T47D (cell line): ENCODE data around the gene TMEM185A.
"Not testable (repeated sequence)": the region's sequence is repeated elsewhere in the genome, so short reads cannot be mapped to it uniquely, and the experiment has no call there.

Experiments
- DNase-seq, 2 experiments: peaks; one replicate each; pipeline versions ENCODE4 v3.0.0 to v3.0.0-alpha.2; 2011 to 2012; ENCODE audit warnings: low read depth in 1 of 2, low spot score in 1 of 2
- JUND ChIP-seq: IDR thresholded peaks from 2 replicates; pipeline ENCODE4 v1.6.1; 2012; ENCODE audit warnings: low read depth
- in situ Hi-C: cut with HindIII; loops from 2 replicates; pipeline ENCODE4 v1.10.0; 2016; ENCODE audit warnings: low sequenced_read_pairs, low pct_unique_long_range_greater_than_20kb

TMEM185A gene

DNA sequence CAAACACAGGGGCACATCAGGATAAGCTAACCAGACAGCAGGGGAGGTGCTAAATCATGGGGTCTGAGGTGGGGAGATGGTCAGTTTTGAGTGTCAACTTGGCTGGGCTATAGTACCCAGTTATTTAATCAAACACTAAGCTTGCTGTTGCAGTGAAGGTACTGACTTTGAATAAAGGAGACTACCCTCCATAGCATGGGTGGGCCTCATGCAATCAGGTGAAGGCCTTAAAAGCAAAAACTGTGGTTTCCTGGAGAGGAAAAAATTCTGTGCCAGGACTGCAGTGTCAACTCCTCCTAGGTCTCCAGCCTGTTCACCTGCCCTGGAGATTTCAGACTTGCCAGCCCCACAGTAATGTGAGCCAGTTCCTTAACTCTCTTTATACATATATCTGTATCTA, 23.9 kb downstream of the TMEM185A start:
- no peak for TF ChIP-seq JUND
- DNase-seq = no peak
- in situ Hi-C loops = no loop called here

- DNase-seq, in situ Hi-C loops: not testable (repeated sequence)
Measured at GRCh38 chrX:149605248-149605885, 26.2 kb downstream of the TMEM185A start.

GRCh38 chrX:149598603-149599002, 33.0 kb downstream of the TMEM185A start:
- not testable (repeated sequence) for DNase-seq

DNA sequence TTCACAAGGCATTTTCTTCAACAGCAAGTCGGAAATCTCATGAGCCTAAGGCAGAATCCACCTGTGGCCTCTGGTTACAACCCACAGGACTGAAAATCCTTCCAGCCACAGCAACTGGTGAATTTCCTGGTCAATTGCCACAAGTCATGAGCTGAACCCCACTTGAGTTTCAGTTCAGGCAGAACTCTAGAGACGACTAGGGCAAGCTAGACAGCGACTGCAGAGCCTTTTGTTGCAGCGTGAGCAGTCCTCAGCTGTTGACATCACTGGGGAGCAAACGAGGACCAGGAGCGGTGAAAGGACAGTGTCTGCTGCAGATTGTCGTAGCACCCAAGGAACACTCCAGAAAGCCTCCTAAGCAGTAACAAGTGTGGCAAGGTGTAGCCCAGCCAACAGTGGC, 35.6 kb downstream of the TMEM185A start:
- in situ Hi-C loops, DNase-seq: not testable (repeated sequence)

More at GRCh38 chrX:149598603-149599002, 33.0 kb downstream of the TMEM185A start:
- in situ Hi-C loops = not testable (repeated sequence)

- in situ Hi-C loops, DNase-seq: not testable (repeated sequence)
Measured at GRCh38 chrX:149595214-149595613, 36.4 kb downstream of the TMEM185A start, which contains the start of gene HSFX2. HSFX2 (minus strand) TSS chrX:149595314; CDS start chrX:149594700, 614 bp downstream.

DNA sequence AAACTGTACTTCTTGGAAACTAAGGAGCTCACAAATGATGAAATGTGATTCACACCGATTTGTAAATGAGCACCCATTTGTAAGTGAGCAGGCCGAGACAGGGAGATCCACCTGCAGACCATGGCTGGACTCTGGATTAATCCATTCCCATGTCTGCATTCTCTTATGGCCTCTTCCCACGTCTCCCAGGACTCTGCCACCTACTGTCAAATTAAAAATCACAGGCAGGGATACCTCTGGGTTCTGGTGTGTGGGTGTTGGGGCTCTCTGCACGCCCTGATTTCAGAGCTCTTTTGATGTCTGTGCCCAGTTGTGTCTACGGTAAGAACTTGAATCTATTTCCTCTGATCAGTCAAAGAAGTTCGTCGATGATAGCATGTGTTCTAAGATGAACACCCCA, 40.6 kb downstream of the TMEM185A start:
- DNase-seq, in situ Hi-C loops: not testable (repeated sequence)

GRCh38 chrX:149587359-149587758, 44.2 kb downstream of the TMEM185A start, which contains the start of gene MAGEA9B:
MAGEA9B (minus strand) TSS chrX:149587459; CDS start chrX:149583179, 4,280 bp downstream.
- DNase-seq, in situ Hi-C loops: not testable (repeated sequence)

DNA sequence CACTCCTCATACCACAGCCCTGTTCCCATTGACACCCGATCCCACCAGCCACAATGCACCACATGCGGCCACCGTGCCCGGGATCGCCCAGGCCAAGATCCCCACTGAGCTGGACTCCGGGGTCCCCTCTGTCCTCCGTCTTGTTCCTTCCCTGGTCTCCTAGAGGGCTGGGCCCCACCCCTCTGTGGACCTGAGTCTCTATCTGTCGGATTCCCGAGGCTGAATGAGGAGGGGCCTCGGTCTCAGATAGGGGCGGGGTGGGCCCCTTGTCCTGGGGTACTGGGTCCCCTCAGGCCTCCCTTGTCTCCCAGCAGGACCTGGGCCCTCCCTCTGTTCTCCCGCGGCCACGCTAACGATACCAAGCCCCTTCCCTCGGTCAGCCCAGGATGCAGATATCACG, 46.0 kb downstream of the TMEM185A start:
- DNase-seq, in situ Hi-C loops: not testable (repeated sequence)

DNA sequence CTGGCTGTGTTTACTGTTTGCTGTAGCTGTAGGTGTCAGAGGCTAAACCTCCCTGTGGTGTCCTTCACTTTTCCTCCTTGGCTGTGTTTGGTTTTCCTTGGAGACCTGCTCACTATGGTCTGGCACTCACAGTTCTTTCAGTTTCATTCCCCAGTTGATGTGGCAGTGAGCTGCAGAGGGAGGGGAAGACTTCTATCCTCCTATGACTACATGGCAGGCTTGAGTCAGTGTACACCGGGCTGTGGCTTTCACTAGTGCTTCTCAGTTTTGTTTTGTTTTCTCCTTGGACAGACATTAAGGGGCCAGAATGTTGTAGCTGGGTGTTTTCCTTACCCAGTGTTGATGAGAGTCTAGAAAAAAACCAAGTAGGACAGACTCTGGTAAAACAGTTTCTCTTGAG, 58.1 kb downstream of the TMEM185A start:
- in situ Hi-C loops, DNase-seq: not testable (repeated sequence)

GRCh38 chrX:149572743-149573142, 58.8 kb downstream of the TMEM185A start:
- in situ Hi-C loops = no loop called here
- DNase-seq = no peak
- no peak for TF ChIP-seq JUND

- TF ChIP-seq JUND = no peak
- in situ Hi-C loops = no loop called here
- DNase-seq = peak in 1 of 2 experiments; percentile 50
Measured at GRCh38 chrX:149571770-149572169, 59.8 kb downstream of the TMEM185A start.

DNA sequence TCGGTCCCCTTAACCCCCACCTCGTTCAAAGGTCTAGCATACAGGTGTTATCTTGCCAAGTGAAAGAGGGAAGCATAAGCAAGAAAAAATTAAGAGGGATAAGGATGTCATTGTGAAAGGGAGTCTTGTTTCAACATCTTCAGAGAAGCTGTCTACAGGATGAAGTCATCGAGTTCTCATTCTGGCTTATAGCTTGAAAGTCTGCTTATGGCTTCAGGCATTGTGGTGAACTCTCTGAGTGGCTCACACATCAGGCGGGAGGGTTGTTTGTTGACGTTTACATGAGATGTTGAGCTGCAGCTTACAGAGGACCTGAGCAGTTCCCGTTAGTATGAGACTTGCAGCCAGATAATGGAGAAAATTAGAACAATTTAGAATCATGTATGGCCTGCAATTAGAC, 60.9 kb downstream of the TMEM185A start:
- DNase-seq = peak in 1 of 2 experiments; percentile 66
- in situ Hi-C loops = no loop called here
- TF ChIP-seq JUND = no peak

GRCh38 chrX:149569770-149570169, 61.8 kb downstream of the TMEM185A start:
- TF ChIP-seq JUND = no peak
- no peak for DNase-seq

DNA sequence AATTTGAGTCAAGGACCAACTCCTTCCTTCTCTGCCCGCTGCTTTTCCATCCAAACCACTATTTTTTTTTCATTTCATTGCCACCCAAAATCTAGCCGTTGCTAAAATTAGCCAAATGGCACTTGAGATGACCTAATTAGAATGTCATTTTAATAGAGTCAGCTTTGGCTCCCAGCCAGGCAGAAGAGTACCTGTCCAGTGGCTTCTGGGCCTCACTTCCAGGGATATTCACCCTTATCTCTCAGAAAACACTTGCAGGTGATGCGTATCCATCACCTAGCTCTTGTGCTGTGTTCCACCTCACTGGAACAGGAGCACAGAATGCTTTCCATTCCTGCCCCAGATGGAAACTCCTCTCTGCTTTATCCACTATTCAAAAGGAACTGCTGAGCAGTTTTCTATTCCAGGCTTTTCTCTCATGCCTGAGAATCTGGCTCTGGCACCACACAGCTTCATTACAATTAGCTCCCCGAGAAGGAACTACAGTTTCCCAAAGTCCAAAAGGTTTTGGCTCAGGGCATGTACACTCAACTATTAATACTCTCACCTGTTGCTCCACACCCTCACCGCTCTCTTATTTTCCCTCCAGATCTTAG, 62.8 kb downstream of the TMEM185A start:
- in situ Hi-C loops = no loop called here
- no peak for TF ChIP-seq JUND
- no peak for DNase-seq

More at GRCh38 chrX:149569770-149570169, 61.8 kb downstream of the TMEM185A start:
- in situ Hi-C loops = no loop called here
